SK-N-SH (cell line): Measurements from ENCODE around the gene ADAMTS17.

Experiments used
- EP300 ChIP-seq, 2 experiments: IDR thresholded peaks; 2 replicates each; pipeline versions ENCODE4 v1.4.0 to v1.6.1; 2012; ENCODE audit warnings: borderline replicate concordance in 1 of 2, low read depth in 1 of 2, low read length in 1 of 2
- EZH2phosphoT487 ChIP-seq: fragments of 200-600 bp; sonication (generic); IDR thresholded peaks from 2 replicates; pipeline ENCODE4 v1.6.1; 2017; ENCODE audit warnings: low read depth, mixed run types, mild to moderate bottlenecking, antibody characterized with exemption, moderate library complexity, borderline replicate concordance
- FOXJ3 ChIP-seq: sonication (generic); formaldehyde crosslinking; IDR thresholded peaks from 2 replicates; pipeline ENCODE4 v1.5.1; 2020; ENCODE audit warnings: mild to moderate bottlenecking, missing genetic modification reagents
- GABPA ChIP-seq: IDR thresholded peaks from 2 replicates; pipeline ENCODE4 v1.4.0; 2012; ENCODE audit warnings: low read depth, mild to moderate bottlenecking
- POLR2AphosphoS5 ChIP-seq: IDR thresholded peaks from 2 replicates; pipeline ENCODE4 v1.6.1; 2012; ENCODE audit warnings: low read depth, low read length
- RAD21 ChIP-seq: IDR thresholded peaks from 2 replicates; pipeline ENCODE4 v1.6.1; 2012; ENCODE audit warnings: mild to moderate bottlenecking, low read length
- RFX5 ChIP-seq: IDR thresholded peaks from 2 replicates; pipeline ENCODE4 v1.6.1; 2012; ENCODE audit warnings: mild to moderate bottlenecking, improper control_type of control experiment, low read length
- SMC3 ChIP-seq: IDR thresholded peaks from 2 replicates; pipeline ENCODE4 v1.6.1; 2012; ENCODE audit warnings: low read depth, low read length, improper control_type of control experiment
- TEAD4 ChIP-seq: IDR thresholded peaks from 2 replicates; pipeline ENCODE4 v1.4.0; 2012; ENCODE audit warnings: mild to moderate bottlenecking, borderline replicate concordance; ENCODE audit not compliant: insufficient read depth
- TF ChIP-seq, protein P1 (sequence below): fragments of 200-600 bp; sonication (generic); IDR thresholded peaks from 2 replicates; pipeline ENCODE4 v1.6.1; 2017; ENCODE audit warnings: antibody characterized with exemption, mild to moderate bottlenecking, moderate library complexity
- TF ChIP-seq, protein P2 (sequence below): IDR thresholded peaks from 2 replicates; pipeline ENCODE4 v1.4.0; 2012; ENCODE audit warnings: low read depth, borderline replicate concordance
- TF ChIP-seq, protein P3 (sequence below): IDR thresholded peaks from 2 replicates; pipeline ENCODE4 v1.6.1; 2012; ENCODE audit warnings: mild to moderate bottlenecking, low read depth, low read length, moderate library complexity

DNA sequence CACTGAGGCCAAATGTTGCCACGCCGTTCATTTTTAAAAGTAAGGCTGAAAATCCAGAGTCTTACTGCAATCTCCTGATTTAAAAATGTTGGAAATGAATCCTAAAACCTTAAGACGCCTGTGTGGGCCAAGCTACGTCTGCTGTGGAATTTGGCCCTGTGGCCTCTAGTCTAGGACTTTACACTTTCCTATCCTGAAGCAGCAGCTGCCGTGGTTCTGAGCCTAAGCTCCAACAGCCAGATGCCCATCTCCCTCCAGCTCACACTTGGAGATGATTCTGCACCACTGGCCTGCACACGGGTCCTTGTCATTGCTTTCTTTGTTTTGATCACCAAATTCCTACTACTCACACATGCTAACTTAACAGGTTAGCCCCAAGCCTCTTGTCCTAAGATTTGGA is 322.2 kb downstream of the ADAMTS17 start:
- TF ChIP-seq, protein P1, sequence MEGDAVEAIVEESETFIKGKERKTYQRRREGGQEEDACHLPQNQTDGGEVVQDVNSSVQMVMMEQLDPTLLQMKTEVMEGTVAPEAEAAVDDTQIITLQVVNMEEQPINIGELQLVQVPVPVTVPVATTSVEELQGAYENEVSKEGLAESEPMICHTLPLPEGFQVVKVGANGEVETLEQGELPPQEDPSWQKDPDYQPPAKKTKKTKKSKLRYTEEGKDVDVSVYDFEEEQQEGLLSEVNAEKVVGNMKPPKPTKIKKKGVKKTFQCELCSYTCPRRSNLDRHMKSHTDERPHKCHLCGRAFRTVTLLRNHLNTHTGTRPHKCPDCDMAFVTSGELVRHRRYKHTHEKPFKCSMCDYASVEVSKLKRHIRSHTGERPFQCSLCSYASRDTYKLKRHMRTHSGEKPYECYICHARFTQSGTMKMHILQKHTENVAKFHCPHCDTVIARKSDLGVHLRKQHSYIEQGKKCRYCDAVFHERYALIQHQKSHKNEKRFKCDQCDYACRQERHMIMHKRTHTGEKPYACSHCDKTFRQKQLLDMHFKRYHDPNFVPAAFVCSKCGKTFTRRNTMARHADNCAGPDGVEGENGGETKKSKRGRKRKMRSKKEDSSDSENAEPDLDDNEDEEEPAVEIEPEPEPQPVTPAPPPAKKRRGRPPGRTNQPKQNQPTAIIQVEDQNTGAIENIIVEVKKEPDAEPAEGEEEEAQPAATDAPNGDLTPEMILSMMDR: no peak
- TF ChIP-seq SMC3: no peak
- no peak for TF ChIP-seq EP300 (IDR thresholded peaks at IDR 0.05; ENCODE audit: borderline replicate concordance in 1 of 2, low read depth in 1 of 2, low read length in 1 of 2)
- TF ChIP-seq FOXJ3 (CRISPR knock-in tag): no peak
- no peak for TF ChIP-seq RAD21
- no peak for TF ChIP-seq GABPA
- TF ChIP-seq EZH2phosphoT487: no peak
- no peak for TF ChIP-seq POLR2AphosphoS5
- TF ChIP-seq RFX5: no peak
- TF ChIP-seq TEAD4: no peak
- TF ChIP-seq, protein P2, sequence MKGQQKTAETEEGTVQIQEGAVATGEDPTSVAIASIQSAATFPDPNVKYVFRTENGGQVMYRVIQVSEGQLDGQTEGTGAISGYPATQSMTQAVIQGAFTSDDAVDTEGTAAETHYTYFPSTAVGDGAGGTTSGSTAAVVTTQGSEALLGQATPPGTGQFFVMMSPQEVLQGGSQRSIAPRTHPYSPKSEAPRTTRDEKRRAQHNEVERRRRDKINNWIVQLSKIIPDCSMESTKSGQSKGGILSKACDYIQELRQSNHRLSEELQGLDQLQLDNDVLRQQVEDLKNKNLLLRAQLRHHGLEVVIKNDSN: no peak
- TF ChIP-seq, protein P3, sequence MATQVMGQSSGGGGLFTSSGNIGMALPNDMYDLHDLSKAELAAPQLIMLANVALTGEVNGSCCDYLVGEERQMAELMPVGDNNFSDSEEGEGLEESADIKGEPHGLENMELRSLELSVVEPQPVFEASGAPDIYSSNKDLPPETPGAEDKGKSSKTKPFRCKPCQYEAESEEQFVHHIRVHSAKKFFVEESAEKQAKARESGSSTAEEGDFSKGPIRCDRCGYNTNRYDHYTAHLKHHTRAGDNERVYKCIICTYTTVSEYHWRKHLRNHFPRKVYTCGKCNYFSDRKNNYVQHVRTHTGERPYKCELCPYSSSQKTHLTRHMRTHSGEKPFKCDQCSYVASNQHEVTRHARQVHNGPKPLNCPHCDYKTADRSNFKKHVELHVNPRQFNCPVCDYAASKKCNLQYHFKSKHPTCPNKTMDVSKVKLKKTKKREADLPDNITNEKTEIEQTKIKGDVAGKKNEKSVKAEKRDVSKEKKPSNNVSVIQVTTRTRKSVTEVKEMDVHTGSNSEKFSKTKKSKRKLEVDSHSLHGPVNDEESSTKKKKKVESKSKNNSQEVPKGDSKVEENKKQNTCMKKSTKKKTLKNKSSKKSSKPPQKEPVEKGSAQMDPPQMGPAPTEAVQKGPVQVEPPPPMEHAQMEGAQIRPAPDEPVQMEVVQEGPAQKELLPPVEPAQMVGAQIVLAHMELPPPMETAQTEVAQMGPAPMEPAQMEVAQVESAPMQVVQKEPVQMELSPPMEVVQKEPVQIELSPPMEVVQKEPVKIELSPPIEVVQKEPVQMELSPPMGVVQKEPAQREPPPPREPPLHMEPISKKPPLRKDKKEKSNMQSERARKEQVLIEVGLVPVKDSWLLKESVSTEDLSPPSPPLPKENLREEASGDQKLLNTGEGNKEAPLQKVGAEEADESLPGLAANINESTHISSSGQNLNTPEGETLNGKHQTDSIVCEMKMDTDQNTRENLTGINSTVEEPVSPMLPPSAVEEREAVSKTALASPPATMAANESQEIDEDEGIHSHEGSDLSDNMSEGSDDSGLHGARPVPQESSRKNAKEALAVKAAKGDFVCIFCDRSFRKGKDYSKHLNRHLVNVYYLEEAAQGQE: no peak
